ENCODE measurements around the gene SRPK3. TPM values are rescaled to one million over a fixed set of nuclear protein-coding genes. Genes with fewer than 3 reads are reported as not detected.

Gene SRPK3
- total and polyA plus RNA-seq, 4 donors, result 0.05 TPM; not detected in 3

DNA sequence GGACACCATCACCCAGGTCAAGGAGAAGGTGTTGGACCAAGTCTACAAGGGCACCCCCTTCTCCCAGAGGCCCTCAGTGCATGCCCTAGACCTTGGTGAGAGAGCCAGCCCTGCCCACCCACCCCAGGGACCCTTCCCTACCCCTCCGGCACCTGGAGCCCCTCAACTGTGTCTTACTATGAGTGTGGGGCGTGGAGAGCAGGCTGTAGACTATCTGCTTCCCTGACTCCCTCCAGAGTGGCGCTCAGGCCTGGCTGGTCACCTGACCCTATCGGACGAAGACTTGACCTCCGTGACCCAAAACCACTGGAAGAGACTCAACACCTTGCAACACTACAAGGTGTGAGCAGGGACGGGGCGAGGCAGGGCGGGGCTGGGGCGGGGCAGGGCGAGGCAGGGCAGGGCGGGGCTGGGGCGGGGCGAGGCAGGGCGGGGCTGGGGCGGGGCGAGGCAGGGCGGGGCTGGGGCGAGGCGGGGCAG lies 4.7 kb upstream of the SRPK3 start:
- DNase-seq (ENCODE audit: low spot score), result no peak
- Histone ChIP-seq H3K36me3 (ENCODE audit: control insufficient read depth in 4 of 4, insufficient read depth in 3 of 4, low read depth in 1 of 4, low read length in 3 of 4) (no peaks in the 10 kb centered on the region), H3K4me3 (ENCODE audit: low read depth in 1 of 3, low read length in 3 of 3) (no peak overlapping the region), H3K27me3 (ENCODE audit: control insufficient read depth in 4 of 4, insufficient read depth in 4 of 4, low read length in 3 of 4) (no peaks in the 10 kb centered on the region), H3K4me1 (ENCODE audit: control insufficient read depth in 4 of 4, insufficient read depth in 4 of 4, low read length in 3 of 4) (no peaks in the 10 kb centered on the region), H3K9ac (ENCODE audit: low read depth in 1 of 2, low read length in 2 of 2) (no peak overlapping the region), H3K27ac (ENCODE audit: low read depth in 1 of 2, low read length in 2 of 2) (no peak overlapping the region), H3K9me3 (ENCODE audit: control insufficient read depth in 4 of 4, low read length in 3 of 4) (no peaks in the 10 kb centered on the region)
- TF ChIP-seq TAF1 (conservative IDR thresholded peaks at IDR 0.05), result no peak
- no peak for TF ChIP-seq NR2F2 (IDR thresholded peaks at IDR 0.05)
- TF ChIP-seq, protein P1, sequence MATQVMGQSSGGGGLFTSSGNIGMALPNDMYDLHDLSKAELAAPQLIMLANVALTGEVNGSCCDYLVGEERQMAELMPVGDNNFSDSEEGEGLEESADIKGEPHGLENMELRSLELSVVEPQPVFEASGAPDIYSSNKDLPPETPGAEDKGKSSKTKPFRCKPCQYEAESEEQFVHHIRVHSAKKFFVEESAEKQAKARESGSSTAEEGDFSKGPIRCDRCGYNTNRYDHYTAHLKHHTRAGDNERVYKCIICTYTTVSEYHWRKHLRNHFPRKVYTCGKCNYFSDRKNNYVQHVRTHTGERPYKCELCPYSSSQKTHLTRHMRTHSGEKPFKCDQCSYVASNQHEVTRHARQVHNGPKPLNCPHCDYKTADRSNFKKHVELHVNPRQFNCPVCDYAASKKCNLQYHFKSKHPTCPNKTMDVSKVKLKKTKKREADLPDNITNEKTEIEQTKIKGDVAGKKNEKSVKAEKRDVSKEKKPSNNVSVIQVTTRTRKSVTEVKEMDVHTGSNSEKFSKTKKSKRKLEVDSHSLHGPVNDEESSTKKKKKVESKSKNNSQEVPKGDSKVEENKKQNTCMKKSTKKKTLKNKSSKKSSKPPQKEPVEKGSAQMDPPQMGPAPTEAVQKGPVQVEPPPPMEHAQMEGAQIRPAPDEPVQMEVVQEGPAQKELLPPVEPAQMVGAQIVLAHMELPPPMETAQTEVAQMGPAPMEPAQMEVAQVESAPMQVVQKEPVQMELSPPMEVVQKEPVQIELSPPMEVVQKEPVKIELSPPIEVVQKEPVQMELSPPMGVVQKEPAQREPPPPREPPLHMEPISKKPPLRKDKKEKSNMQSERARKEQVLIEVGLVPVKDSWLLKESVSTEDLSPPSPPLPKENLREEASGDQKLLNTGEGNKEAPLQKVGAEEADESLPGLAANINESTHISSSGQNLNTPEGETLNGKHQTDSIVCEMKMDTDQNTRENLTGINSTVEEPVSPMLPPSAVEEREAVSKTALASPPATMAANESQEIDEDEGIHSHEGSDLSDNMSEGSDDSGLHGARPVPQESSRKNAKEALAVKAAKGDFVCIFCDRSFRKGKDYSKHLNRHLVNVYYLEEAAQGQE (IDR thresholded peaks at IDR 0.05), result no peak
- TF ChIP-seq SP1 (IDR thresholded peaks at IDR 0.05), result no peak
- no peak for TF ChIP-seq RXRA (IDR thresholded peaks at IDR 0.05)
- TF ChIP-seq EGR1 (IDR thresholded peaks at IDR 0.05; ENCODE audit: low read depth in 2 of 2), result no peak
- TF ChIP-seq GABPA (IDR thresholded peaks at IDR 0.05 in 1 of 2, conservative IDR thresholded peaks at IDR 0.05 in 1 of 2), result no peak
- no peak for TF ChIP-seq FOXA1 (IDR thresholded peaks at IDR 0.05)
- no peak for TF ChIP-seq RAD21 (IDR thresholded peaks at IDR 0.05)
- no peak for TF ChIP-seq HNF4A (conservative IDR thresholded peaks at IDR 0.05)
- WGBS, result 74% methylated on average over 19 of the region's 20 CpGs

- Histone ChIP-seq H3K36me3 (ENCODE audit: control insufficient read depth in 4 of 4, insufficient read depth in 3 of 4, low read depth in 1 of 4, low read length in 3 of 4) (no peaks in the 10 kb centered on the region), H3K27ac (ENCODE audit: low read depth in 1 of 2, low read length in 2 of 2) (no peak overlapping the region), H3K4me3 (ENCODE audit: low read depth in 1 of 3, low read length in 3 of 3) (no peak overlapping the region), H3K4me1 (ENCODE audit: control insufficient read depth in 4 of 4, insufficient read depth in 4 of 4, low read length in 3 of 4) (no peaks in the 10 kb centered on the region), H3K9me3 (ENCODE audit: control insufficient read depth in 4 of 4, low read length in 3 of 4) (no peaks in the 10 kb centered on the region), H3K9ac (ENCODE audit: low read depth in 1 of 2, low read length in 2 of 2) (no peak overlapping the region), H3K27me3 (ENCODE audit: control insufficient read depth in 4 of 4, insufficient read depth in 4 of 4, low read length in 3 of 4) (no peaks in the 10 kb centered on the region)
- 86% methylated on average over 20 of the region's 22 CpGs for WGBS
- no peak for DNase-seq (ENCODE audit: low spot score)
- TF ChIP-seq, protein P2, sequence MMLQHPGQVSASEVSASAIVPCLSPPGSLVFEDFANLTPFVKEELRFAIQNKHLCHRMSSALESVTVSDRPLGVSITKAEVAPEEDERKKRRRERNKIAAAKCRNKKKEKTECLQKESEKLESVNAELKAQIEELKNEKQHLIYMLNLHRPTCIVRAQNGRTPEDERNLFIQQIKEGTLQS (IDR thresholded peaks at IDR 0.05), result no peak
- TF ChIP-seq, protein P1 (IDR thresholded peaks at IDR 0.05), result no peak
- TF ChIP-seq MAX (IDR thresholded peaks at IDR 0.05) (no peak), HNF4A (conservative IDR thresholded peaks at IDR 0.05) (no peak), EGR1 (IDR thresholded peaks at IDR 0.05; ENCODE audit: low read depth in 2 of 2) (no peak), NR2F2 (IDR thresholded peaks at IDR 0.05) (no peak), JUND (IDR thresholded peaks at IDR 0.05) (no peak), ZBTB33 (IDR thresholded peaks at IDR 0.05) (no peak), RAD21 (IDR thresholded peaks at IDR 0.05) (no peak), RXRA (IDR thresholded peaks at IDR 0.05) (no peak), SP1 (IDR thresholded peaks at IDR 0.05) (no peak), HNF4G (IDR thresholded peaks at IDR 0.05) (no peak), FOXA2 (IDR thresholded peaks at IDR 0.05) (no peak), FOXA1 (IDR thresholded peaks at IDR 0.05) (no peak), TAF1 (conservative IDR thresholded peaks at IDR 0.05) (no peak), YY1 (IDR thresholded peaks at IDR 0.05) (no peak), GABPA (IDR thresholded peaks at IDR 0.05 in 1 of 2, conservative IDR thresholded peaks at IDR 0.05 in 1 of 2) (no peak)
- TF ChIP-seq, protein P3, sequence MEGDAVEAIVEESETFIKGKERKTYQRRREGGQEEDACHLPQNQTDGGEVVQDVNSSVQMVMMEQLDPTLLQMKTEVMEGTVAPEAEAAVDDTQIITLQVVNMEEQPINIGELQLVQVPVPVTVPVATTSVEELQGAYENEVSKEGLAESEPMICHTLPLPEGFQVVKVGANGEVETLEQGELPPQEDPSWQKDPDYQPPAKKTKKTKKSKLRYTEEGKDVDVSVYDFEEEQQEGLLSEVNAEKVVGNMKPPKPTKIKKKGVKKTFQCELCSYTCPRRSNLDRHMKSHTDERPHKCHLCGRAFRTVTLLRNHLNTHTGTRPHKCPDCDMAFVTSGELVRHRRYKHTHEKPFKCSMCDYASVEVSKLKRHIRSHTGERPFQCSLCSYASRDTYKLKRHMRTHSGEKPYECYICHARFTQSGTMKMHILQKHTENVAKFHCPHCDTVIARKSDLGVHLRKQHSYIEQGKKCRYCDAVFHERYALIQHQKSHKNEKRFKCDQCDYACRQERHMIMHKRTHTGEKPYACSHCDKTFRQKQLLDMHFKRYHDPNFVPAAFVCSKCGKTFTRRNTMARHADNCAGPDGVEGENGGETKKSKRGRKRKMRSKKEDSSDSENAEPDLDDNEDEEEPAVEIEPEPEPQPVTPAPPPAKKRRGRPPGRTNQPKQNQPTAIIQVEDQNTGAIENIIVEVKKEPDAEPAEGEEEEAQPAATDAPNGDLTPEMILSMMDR (IDR thresholded peaks at IDR 0.05; ENCODE audit: low read depth, low read length, missing input control), result no peak
Observed at GRCh38 chrX:153776611-153777045, 4.2 kb upstream of the SRPK3 start.

Data from liver (tissue), 9 donors.